Gastrocnemius medialis (tissue), 4 donors: ENCODE measurements around the gene IL3RA. TPM values are rescaled to one million over a fixed set of nuclear protein-coding genes. Genes with fewer than 3 reads are reported as not detected.

ENCODE experiments used
- ATAC-seq, 2 donors: fragments of 150-250 bp; one replicate each; pipeline ENCODE4 v1.9.1; 2016
- DNase-seq, 2 donors: peaks; one replicate each; pipeline ENCODE4 v3.0.0-alpha.2; 2019
- H3K27ac ChIP-seq, 4 donors: fragments of 200-600 bp; sonication (generic); 1 replicate in 1 of 4; 2 replicates in 3 of 4; pipeline ENCODE4 v1.5.1; 2016 to 2018; ENCODE audit warnings: mild to moderate bottlenecking in 2 of 4, moderate library complexity in 1 of 4
- H3K27me3 ChIP-seq, 3 donors: fragments of 200-600 bp; sonication (generic) in 2 of 3; 1 replicate in 1 of 3; 2 replicates in 2 of 3; pipeline versions ENCODE4 v1.5.1 to v1.6.0; 2016 to 2019; ENCODE audit warnings: mild to moderate bottlenecking in 1 of 3, moderate library complexity in 1 of 3
- H3K36me3 ChIP-seq, 2 donors: fragments of 200-600 bp; sonication (generic) in 1 of 2; one replicate each; pipeline ENCODE4 v1.5.1; 2017 to 2018
- H3K4me1 ChIP-seq, 2 donors: fragments of 200-600 bp; sonication (generic) in 1 of 2; one replicate each; pipeline ENCODE4 v1.5.1; 2016 to 2017; ENCODE audit warnings: mild to moderate bottlenecking in 2 of 2
- H3K4me3 ChIP-seq, 4 donors: fragments of 200-600 bp; sonication (generic) in 3 of 4; 1 replicate in 1 of 4; 2 replicates in 3 of 4; pipeline ENCODE4 v1.5.1; 2016 to 2019; ENCODE audit warnings: mild to moderate bottlenecking in 2 of 4
- H3K9me3 ChIP-seq, 3 donors: fragments of 200-600 bp; sonication (generic) in 2 of 3; 1 replicate in 1 of 3; 2 replicates in 2 of 3; pipeline ENCODE4 v1.5.1; 2016 to 2019
- CTCF ChIP-seq, 5 experiments: fragments of 450-650 bp in 3 of 5; fragments of 200-600 bp in 2 of 5; sonication (generic) in 2 of 5; IDR thresholded peaks in 4 of 5; conservative IDR thresholded peaks in 1 of 5; 1 replicate in 4 of 5; 2 replicates in 1 of 5; pipeline ENCODE4 v1.5.1; 2016 to 2019; ENCODE audit warnings: antibody characterized with exemption in 5 of 5, mild to moderate bottlenecking in 3 of 5, moderate library complexity in 3 of 5
- POLR2A ChIP-seq, 2 donors: fragments of 450-650 bp; IDR thresholded peaks; one replicate each; pipeline ENCODE4 v1.6.1; 2017; ENCODE audit warnings: antibody characterized with exemption in 2 of 2, mild to moderate bottlenecking in 2 of 2, moderate library complexity in 2 of 2
- in situ Hi-C, 4 donors: fragments of 200-750 bp; cut with MboI; loops; one replicate each; pipeline versions ENCODE4 v1.15.0 to v1.8.0; 2017; ENCODE audit warnings: low sequenced_read_pairs in 4 of 4
- intact Hi-C: fragments of 100-400 bp; cut with DNase I; formaldehyde crosslinking; loops from one replicate; pipeline ENCODE4 v1.15.1; 2023; ENCODE audit warnings: low total_unique reads
- total RNA-seq, 4 donors: library from RNA; depleted of rRNA; stranded (reverse); fragments of >200 nt; gene quantifications; one replicate each; pipeline versions ENCODE4 v1.1.0 to v1.2.3, GENCODE V29; 2016

IL3RA gene
- total RNA-seq, 4 donors from 2014 or later: 2.8 to 8.0 (median 5.6) TPM

- no peak for TF ChIP-seq POLR2A (IDR thresholded peaks at IDR 0.05)
- no peak for TF ChIP-seq CTCF (IDR thresholded peaks at IDR 0.05 in 4 of 5, conservative IDR thresholded peaks at IDR 0.05 in 1 of 5)
- H3K9me3 ChIP-seq: no peaks in the 10 kb centered on the region
- no peak for DNase-seq
- no peak overlapping the region for H3K27ac ChIP-seq
- H3K4me1 ChIP-seq: no peaks in the 10 kb centered on the region
- H3K27me3 ChIP-seq: no peaks in the 10 kb centered on the region
- peaks cover 0 to 15% of the 10 kb centered on the region in 2 donors for H3K36me3 ChIP-seq
- no peak overlapping the region for H3K4me3 ChIP-seq
- no peak for ATAC-seq
- in situ Hi-C loops (no loop called here), intact Hi-C loops (no loop called here)
These were observed 83.2 kb downstream of the IL3RA start for GRCh38 chrX:1419545-1420355.

- no peak for ATAC-seq
These were observed 83.8 kb downstream of the IL3RA start for GRCh38 chrX:1420371-1420770.

GRCh38 chrX:1421433-1422134 lies 85.0 kb downstream of the IL3RA start:
- H3K4me1 ChIP-seq: no peaks in the 10 kb centered on the region
- no peak for DNase-seq
- no peak for ATAC-seq
- peaks cover 0 to 11% of the 10 kb centered on the region in 2 donors for H3K36me3 ChIP-seq
- no peak overlapping the region for H3K27ac ChIP-seq
- intact Hi-C loops: no loop called here
- TF ChIP-seq POLR2A (IDR thresholded peaks at IDR 0.05) (no peak), CTCF (IDR thresholded peaks at IDR 0.05 in 4 of 5, conservative IDR thresholded peaks at IDR 0.05 in 1 of 5) (no peak)
- no peaks in the 10 kb centered on the region for H3K9me3 ChIP-seq
- no peaks in the 10 kb centered on the region for H3K27me3 ChIP-seq
- H3K4me3 ChIP-seq: no peak overlapping the region
- in situ Hi-C loops: no loop called here

More at GRCh38 chrX:1420371-1420770, 83.8 kb downstream of the IL3RA start:
- in situ Hi-C loops: no loop called here
- TF ChIP-seq POLR2A (IDR thresholded peaks at IDR 0.05) (no peak), CTCF (IDR thresholded peaks at IDR 0.05 in 4 of 5, conservative IDR thresholded peaks at IDR 0.05 in 1 of 5) (no peak)
- Histone ChIP-seq H3K36me3 (peaks cover 0 to 15% of the 10 kb centered on the region in 2 donors), H3K4me1 (no peaks in the 10 kb centered on the region), H3K4me3 (no peak overlapping the region), H3K27me3 (no peaks in the 10 kb centered on the region), H3K9me3 (no peaks in the 10 kb centered on the region), H3K27ac (no peak overlapping the region)
- no peak for DNase-seq
- intact Hi-C loops: no loop called here

GRCh38 chrX:1422135-1422465 lies 85.5 kb downstream of the IL3RA start:
- no peaks in the 10 kb centered on the region for H3K4me1 ChIP-seq
- no peak overlapping the region for H3K4me3 ChIP-seq
- DNase-seq (no peak), ATAC-seq (no peak)
- intact Hi-C loops (no loop called here), in situ Hi-C loops (no loop called here)
- no peaks in the 10 kb centered on the region for H3K9me3 ChIP-seq
- TF ChIP-seq POLR2A (IDR thresholded peaks at IDR 0.05): no peak
- H3K36me3 ChIP-seq: peaks cover 0 to 11% of the 10 kb centered on the region in 2 donors
- no peaks in the 10 kb centered on the region for H3K27me3 ChIP-seq
- H3K27ac ChIP-seq: no peak overlapping the region

- TF ChIP-seq POLR2A (IDR thresholded peaks at IDR 0.05) (no peak), CTCF (IDR thresholded peaks at IDR 0.05 in 4 of 5, conservative IDR thresholded peaks at IDR 0.05 in 1 of 5) (no peak)
- in situ Hi-C loops: no loop called here
- Histone ChIP-seq H3K36me3 (peaks cover 0 to 13% of the 10 kb centered on the region in 2 donors), H3K9me3 (no peaks in the 10 kb centered on the region), H3K27ac (no peak overlapping the region), H3K4me3 (no peak overlapping the region), H3K4me1 (no peaks in the 10 kb centered on the region), H3K27me3 (no peaks in the 10 kb centered on the region)
- no peak for DNase-seq
- intact Hi-C loops: no loop called here
- ATAC-seq: no peak
These were observed 86.6 kb downstream of the IL3RA start for GRCh38 chrX:1423215-1423614.
